ENCODE data around the gene RBM8A.

GRCh38 chr1:145874646-145875045, 52.6 kb downstream of the RBM8A start:
- no peak for TF ChIP-seq CTCF (IDR thresholded peaks at IDR 0.05)
- no peak for TF ChIP-seq POLR2A (IDR thresholded peaks at IDR 0.05)
